ENCODE measurements around the gene TMEM45A.
"Not testable (repeated sequence)": the region's sequence is repeated elsewhere in the genome, so short reads cannot be mapped to it uniquely, and the experiment has no call there.

TMEM45A gene

GRCh38 chr3:100536093-100536492 is 43.7 kb downstream of the TMEM45A start:
- DNase-seq: no peak

DNA sequence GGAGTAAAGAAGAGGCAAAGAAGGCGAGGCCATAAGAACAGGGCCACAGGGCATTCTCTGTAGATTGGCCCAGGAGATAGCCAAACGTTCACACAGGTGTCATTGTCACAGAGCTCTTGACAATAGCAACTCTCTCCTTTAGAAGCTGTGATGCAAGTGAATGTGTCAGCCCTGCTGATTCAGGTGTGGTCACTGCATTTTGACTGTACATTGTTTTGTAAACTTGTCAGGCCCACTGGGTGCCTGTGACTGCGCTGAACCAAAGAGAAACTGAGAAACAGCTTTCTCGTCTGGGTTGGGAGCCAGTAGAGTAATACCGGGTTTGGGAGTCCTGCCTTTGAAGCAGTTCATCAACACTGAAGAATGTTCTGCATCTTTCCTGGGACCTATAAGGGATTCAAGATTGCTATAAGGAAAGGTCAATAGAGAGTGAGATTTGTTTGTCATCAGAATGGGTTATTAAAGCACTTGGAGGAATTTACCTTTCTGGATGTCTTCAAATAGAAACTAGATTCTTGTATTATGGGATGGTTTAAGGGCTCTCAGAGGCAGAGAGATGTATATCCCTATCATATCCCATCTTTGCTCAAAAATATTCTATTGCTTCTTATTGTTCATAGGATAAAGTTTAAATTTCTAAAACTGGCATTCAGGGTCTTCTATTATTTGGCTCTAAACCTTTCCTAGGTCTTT is 45.4 kb downstream of the TMEM45A start:
- no peak for DNase-seq

GRCh38 chr3:100538339-100538706 is 45.9 kb downstream of the TMEM45A start:
- no peak for DNase-seq

DNA sequence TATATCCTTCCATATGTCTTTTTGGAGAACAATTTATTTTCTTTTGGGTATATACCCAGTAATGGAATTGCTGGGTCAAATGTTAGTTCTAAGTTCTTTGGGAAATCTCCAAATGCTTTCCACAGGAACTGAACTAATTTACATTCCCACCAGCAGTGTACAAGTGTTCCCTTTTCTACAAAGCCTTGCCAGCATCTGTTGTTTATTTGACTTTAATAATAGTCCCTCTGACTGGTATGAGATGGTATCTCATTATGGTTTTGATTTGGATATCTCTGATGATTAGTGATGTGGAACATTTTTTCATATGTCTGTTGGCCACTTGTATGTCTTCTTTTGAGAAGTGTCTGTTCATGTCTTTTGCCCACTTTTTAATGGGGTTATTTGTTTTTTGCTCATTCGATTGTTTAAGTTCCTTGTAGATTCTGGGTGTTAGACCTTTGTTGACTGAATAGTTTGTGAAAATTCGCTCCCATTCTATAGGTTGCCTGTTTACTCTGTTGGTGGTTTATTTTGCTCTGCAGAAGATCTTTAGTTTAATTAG is 48.4 kb downstream of the TMEM45A start:
- no peak for DNase-seq

DNA sequence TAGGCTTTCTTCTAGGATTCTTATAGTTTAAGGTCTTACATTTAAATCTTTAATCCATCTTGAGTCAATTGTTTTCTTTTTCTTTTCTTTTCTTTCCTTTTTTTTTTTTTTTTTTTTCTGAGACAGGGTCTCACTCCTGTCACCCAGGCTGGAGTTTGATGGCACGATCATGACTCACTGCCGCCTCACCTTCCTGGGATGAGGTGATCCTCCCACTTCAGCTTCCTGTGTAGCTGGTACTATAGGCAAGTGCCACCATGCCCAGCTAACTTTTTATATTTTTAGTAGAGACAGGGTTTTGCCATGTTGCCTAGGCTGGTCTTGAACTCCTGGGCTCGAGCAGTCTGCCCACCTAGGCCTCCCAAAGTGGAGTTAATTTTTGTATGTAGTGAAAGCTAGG is 49.0 kb downstream of the TMEM45A start:
- not testable (repeated sequence) for DNase-seq

- DNase-seq: no peak
Observed at GRCh38 chr3:100545371-100545770, 53.0 kb downstream of the TMEM45A start.

- DNase-seq: no peak
Observed at GRCh38 chr3:100546020-100546744, 53.8 kb downstream of the TMEM45A start.

- no peak for DNase-seq
Observed at GRCh38 chr3:100548053-100548452, 55.6 kb downstream of the TMEM45A start.

DNA sequence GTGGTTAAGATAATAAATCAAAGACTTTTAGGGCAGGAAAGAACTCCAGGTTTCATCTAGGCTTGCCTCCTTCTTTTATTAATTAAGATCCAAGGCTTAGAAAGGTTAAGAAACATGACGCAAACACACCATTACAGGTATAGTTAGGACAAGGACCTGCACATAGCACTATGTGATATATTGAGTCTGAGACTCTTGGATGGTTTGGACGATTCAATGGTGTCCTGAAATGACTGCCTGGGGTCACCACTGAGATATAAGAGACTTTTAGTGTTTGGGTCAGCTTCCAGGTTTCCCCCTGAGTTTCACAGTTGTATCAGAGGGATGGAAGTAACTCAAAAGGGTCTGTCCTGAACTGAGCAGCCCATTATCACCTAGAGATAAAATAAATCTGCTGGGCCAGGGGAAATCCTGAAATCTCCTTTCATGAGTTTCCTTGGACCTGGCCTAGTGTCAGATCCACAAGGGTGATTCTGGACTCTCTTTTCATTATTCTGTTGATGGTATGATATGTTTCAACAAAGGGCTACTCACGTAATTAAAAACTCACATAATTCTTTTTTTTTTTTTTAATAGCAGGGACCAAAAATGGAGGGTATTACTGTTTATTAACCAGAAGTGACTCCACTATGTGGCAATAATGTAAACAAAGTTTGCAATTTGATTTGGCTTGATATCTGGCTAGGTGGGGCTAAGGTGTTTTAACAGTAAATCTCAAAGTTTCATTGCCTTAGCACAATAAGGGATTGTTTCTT is 61.4 kb downstream of the TMEM45A start:
- no peak for DNase-seq

DNA sequence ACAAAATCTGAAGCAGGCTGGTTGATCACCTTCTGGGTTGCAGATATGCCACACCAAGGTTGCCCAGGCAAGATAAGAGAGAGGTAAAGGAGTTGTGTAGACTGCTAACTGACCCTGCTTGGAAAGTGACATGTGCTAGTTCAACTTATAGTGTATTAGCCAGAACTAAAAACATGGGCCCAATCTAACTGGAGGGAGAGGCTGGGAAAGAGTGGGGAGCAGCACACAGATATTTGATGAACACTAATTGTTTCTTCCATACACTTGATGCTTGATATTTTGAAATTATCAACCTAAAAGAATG is 61.9 kb downstream of the TMEM45A start:
- no peak for DNase-seq

- DNase-seq: no peak
Observed at GRCh38 chr3:100556673-100557310, 64.4 kb downstream of the TMEM45A start.

- no peak for DNase-seq
Observed at GRCh38 chr3:100558233-100558632, 65.8 kb downstream of the TMEM45A start.

- no peak for DNase-seq
Observed at GRCh38 chr3:100560426-100560825, 68.0 kb downstream of the TMEM45A start.

GRCh38 chr3:100561459-100562158 is 69.2 kb downstream of the TMEM45A start:
- no peak for DNase-seq

GRCh38 chr3:100562224-100562857 is 69.9 kb downstream of the TMEM45A start:
- no peak for DNase-seq

GRCh38 chr3:100563228-100563627 is 70.8 kb downstream of the TMEM45A start:
- DNase-seq: no peak

GRCh38 chr3:100563652-100564211 is 71.3 kb downstream of the TMEM45A start:
- no peak for DNase-seq

GRCh38 chr3:100570811-100571210 is 78.4 kb downstream of the TMEM45A start:
- DNase-seq: no peak

DNA sequence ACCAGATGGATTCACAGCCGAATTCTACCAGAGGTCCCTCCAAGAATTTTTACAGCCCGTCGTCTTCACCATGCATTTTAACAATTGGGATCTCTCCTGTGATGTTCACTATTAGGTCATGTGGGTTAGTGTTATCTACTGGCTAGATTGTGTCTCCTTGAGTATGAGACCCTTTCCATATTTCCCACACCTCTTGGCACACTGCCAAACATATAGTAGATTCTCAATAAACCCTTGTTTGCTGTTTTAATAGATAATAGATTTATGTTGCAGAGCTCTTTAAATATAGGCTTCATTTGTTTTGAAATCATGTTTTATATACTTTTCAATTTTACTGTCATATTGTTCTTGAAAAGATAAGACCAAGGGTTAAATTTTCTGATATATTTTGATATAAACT is 82.1 kb downstream of the TMEM45A start:
- no peak for DNase-seq

GRCh38 chr3:100575704-100576103 is 83.3 kb downstream of the TMEM45A start:
- DNase-seq: no peak

DNA sequence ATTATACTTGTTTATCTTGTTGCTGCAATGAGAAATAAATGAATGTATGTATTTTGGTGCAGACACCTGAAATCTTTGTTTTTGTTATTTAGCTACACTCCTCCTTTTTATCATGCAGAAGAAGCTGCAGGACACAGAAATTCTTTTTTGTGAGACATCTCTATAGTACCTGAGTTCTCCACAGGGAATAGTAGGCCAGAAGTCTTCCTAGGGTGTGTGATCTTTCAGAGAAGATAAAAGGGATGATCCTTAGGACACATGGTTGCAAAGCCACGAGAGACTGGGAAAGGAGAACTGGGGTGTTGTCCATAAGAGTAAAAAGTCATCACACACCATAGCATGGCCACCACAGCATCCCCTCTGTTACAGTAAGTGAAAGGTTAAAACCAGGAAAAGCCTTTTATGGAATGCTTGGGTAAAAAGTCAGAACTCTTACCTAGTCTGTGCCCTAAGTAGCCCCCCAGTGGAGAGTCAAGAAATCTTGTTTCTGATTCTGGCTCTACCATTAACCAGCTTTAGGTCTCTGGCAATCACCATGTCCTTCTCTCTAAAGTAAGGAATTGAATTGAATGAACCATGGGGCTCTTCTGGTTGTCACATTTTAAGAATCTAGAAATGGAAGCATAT is 85.1 kb downstream of the TMEM45A start:
- no peak for DNase-seq

All from NCI-H2029 (cell line).